Left lobe of liver (tissue), 2 donors: ENCODE measurements around the gene GLRX2. TPM values are rescaled to one million over a fixed set of nuclear protein-coding genes. Genes with fewer than 3 reads are reported as not detected.
"Not testable (repeated sequence)": the region's sequence is repeated elsewhere in the genome, so short reads cannot be mapped to it uniquely, and the experiment has no call there.

Source experiments
- ATAC-seq: fragments of 200-7000 bp; cut with Tn5 transposase; one replicate; pipeline ENCODE4 v1.9.1; 2020; ENCODE audit warnings: mild to moderate bottlenecking, moderate library complexity
- DNase-seq: peaks from one replicate; pipeline ENCODE4 v3.0.0-alpha.2; 2020; ENCODE audit warnings: low spot score
- total RNA-seq: library from RNA; stranded (reverse); gene quantifications from one replicate; pipeline ENCODE4 v1.2.1, GENCODE V29; 2021
- donor health status: DM: no; HTN: no; CAD: no; lungs with moderate emphysema.
- donor health status: DM: no; HTN: yes; CAD: no.

The GLRX2 gene
- total RNA-seq, 1 donor from 2014 or later = 13.2 TPM

DNA sequence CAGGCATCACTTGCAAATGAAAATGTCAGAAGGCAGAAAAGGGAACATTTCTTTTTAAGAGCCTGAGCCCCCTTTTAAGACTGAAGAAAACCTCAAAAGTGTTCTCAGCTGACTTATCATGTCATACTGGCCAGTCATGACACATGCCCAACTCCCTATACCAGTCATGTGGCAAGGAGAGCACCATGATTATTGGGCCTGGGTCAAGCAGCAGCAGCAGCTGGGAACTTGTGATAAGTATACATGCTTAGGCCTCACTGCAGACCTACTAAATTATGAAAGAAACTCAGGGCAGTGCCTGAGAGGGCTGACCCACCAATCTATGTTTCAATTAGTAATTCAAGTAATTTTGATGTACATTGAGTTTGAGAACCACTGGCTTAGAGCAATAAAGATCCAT, 37.2 kb downstream of the GLRX2 start:
- DNase-seq (no peak), ATAC-seq (no peak)

GRCh38 chr1:193066606-193067005, 38.6 kb downstream of the GLRX2 start:
- DNase-seq (no peak), ATAC-seq (no peak)

GRCh38 chr1:193065954-193066353, 39.3 kb downstream of the GLRX2 start:
- ATAC-seq (no peak), DNase-seq (no peak)

- ATAC-seq (no peak), DNase-seq (no peak)
Measured at GRCh38 chr1:193062698-193063463, 42.3 kb downstream of the GLRX2 start.

DNA sequence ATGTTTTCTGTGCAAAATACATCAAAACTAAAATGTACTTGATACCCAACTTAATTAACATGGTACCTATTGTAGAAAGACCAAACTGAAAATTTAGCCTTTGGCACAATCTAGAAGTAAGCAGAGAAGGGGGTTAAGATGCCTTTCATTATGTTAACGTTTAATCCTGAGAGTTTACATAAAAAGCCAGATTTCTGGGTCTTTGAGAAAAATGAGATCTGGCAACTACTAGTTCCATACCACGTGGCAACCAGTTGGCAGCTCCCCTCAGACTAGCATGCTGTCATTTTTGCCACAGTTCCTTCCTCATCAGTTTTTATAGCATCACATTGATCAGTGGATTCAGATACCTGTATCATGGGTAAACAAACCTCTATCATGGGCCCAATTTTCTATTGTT, 44.3 kb downstream of the GLRX2 start:
- ATAC-seq = no peak
- DNase-seq = no peak

GRCh38 chr1:193060406-193060805, 44.8 kb downstream of the GLRX2 start:
- DNase-seq (no peak), ATAC-seq (no peak)

DNA sequence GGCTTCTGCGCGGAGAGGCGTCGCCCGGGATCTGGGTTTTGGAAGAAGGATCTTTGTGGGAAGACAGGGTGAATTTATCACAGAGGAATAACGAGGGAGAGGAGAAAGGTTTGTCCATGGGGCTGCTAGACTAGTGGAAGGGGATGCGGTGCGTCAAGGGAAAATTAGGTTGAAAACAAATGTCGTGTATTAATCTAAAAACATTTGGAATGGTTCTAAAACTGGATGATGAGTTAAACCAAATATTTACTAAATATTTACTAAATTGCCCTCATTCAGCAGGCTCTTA, 45.2 kb downstream of the GLRX2 start:
- no peak for DNase-seq
- ATAC-seq = no peak

- peak; percentile 94 for ATAC-seq
Measured at GRCh38 chr1:193059282-193060114, 45.7 kb downstream of the GLRX2 start, which contains the start of the genes RO60 and UCHL5. Gene RO60 (plus strand): TSS chr1:193059612. CDS start chr1:193069055, 9,443 bp downstream. Gene UCHL5 (minus strand): TSS chr1:193059360. CDS start chr1:193059260, 100 bp downstream.

DNA sequence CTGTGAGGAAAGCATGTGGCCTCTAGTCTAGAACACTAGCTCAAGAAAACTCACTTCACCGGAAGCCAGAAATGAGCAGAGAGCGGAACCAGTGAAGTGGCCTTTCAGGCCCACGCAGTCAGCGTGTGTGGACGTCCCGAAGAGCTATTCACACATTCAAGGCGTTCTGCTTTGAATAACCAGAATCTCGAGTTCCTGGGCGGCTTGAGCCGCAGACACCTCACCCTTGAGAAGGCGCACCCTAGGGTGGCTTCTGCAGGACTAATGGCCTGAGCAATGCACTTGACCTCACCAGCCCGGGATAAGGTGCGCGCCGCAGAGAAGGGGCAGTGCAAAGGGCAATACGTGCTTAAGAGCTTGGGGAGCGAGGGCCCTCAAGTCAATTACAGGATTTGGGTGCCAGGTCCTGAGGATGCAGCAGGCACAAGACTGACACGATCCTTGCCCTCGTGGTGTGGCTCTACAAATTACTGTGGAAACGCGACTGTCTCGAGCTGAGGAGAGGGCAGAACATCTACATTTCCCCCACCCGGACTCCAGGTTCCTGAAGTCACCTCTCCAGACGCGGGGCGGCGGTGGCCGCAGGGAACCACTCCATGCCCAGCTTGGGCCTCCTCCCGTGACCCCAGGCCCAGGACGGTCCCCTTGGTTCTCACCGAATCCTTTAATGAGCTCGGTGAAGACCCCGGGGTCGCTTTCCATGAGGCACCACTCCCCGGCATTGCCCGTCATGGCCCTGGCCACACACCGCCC, 46.5 kb downstream of the GLRX2 start:
- DNase-seq (peak; percentile 51), ATAC-seq (peak; percentile 35)

More at GRCh38 chr1:193059282-193060114, 45.7 kb downstream of the GLRX2 start, which contains the start of the genes RO60 and UCHL5:
- DNase-seq = peak; percentile 98

DNA sequence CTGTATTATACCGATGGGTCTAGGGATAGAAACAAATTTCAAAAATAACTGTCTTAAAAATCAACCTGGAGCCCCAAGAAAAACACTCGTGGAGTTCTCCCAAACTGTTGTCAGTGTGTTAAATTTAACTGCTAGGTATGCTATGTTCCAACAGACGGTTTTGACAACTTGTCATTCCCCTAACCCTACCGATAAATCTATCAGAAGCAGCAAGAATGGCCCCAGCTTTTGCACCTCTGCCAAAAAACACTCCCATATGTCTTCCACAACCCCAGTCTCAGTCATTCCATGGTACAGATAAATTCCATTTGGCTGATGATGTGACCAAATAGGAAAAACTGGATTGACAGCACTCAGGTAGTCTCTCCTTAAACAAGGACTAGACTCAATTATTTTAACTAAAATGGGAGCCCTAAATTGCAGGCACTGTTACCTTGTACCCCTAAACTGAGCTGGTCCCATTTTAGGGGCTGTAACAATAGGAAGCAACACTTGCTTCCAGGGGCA, 51.0 kb downstream of the GLRX2 start:
- ATAC-seq (no peak), DNase-seq (no peak)

DNA sequence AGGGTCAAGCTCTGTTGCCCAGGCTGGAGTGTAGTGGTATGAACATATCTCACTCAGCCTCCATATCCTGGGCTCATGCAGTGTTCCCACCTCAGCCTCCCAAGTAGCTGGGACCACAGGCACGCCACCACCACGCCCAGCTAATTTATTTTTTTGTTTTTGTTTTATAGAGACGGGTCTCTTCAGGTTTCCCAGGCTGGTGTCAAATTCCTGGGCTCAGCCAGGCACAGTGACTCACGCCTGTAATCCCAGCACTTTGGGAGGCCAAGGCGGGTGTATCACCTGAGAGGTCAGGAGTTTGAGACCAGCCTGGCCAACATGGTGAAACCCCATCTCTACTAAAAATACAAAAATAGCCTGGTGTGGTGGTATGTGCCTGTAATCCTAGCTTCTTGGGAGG, 56.3 kb downstream of the GLRX2 start:
- ATAC-seq = not testable (repeated sequence)

More for the DNA sequence above, 56.3 kb downstream of the GLRX2 start:
- DNase-seq = not testable (repeated sequence)

Other genes starting within 250 kb of the GLRX2 start
- 15.2 TPM for gene UCHL5, start 46.1 kb downstream of the GLRX2 start, total RNA-seq
- 21.4 TPM for gene RO60, start 45.8 kb downstream of the GLRX2 start, total RNA-seq
- gene CDC73, start 16.6 kb upstream of the GLRX2 start, total RNA-seq = 17.9 TPM
- 0.13 TPM for gene B3GALT2, start 81.2 kb upstream of the GLRX2 start, total RNA-seq